A549 (cell line): Measurements from ENCODE around the gene OPA1. TPM values are rescaled to one million over a fixed set of nuclear protein-coding genes. Genes with fewer than 3 reads are reported as not detected.

ENCODE experiments used
- ATAC-seq, 2 experiments: fragments of 200-7000 bp in 1 of 2; fragments of >200 bp in 1 of 2; cut with Nextera tagmentation in 1 of 2; cut with Tn5 transposase in 1 of 2; 3 replicates each; pipeline versions ENCODE4 v1.8.0 to v1.9.1; 2018 to 2020; ENCODE audit warnings: mild to moderate bottlenecking in 1 of 2, moderate library complexity in 1 of 2
- CTCF ChIA-PET: fragments of 300-600 bp; sonication (Branson Sonifier 250); formaldehyde crosslinking; extraction: SDS; loops from one replicate; lab custom pipeline; 2021; ENCODE audit warnings: antibody characterized with exemption, inconsistent platforms; lab: Yijun Ruan, JAX
- POLR2A ChIA-PET: fragments of 350-600 bp; formaldehyde crosslinking; extraction: SDS; loops from one replicate; lab custom pipeline; 2021; ENCODE audit warnings: antibody characterized with exemption, inconsistent platforms; lab: Yijun Ruan, JAX
- DNase-seq, 2 experiments: peaks; one replicate each; pipeline versions ENCODE4 v3.0.0 to v3.0.0-alpha.2; 2011 to 2016; ENCODE audit warnings: low read depth in 1 of 2, low spot score in 1 of 2
- FAIRE-seq: peaks from 2 replicates; lab custom pipeline; 2011; peaks lifted over from hg19 to GRCh38; lab: Jason Lieb, UNC
- H3K27ac ChIP-seq, 2 experiments: fragments of >200 bp; sonication (Bioruptor Twin); formaldehyde crosslinking; 3 replicates each; pipeline ENCODE4 v1.5.1; 2016 to 2017
- H3K4me1 ChIP-seq: fragments of >200 bp; sonication (Bioruptor Twin); formaldehyde crosslinking; 3 replicates; pipeline ENCODE4 v1.6.1; 2016
- H3K4me2 ChIP-seq: fragments of >200 bp; sonication (Bioruptor Twin); formaldehyde crosslinking; 3 replicates; pipeline ENCODE4 v1.6.1; 2016
- H3K4me3 ChIP-seq: fragments of >200 bp; sonication (Bioruptor Twin); formaldehyde crosslinking; 3 replicates; pipeline ENCODE4 v1.5.1; 2016
- H3K9me3 ChIP-seq: fragments of >200 bp; sonication (Bioruptor Twin); formaldehyde crosslinking; 3 replicates; pipeline ENCODE4 v1.6.1; 2016
- ATOH8 ChIP-seq: fragments of 250-450 bp; sonication (Bioruptor Pico); IDR thresholded peaks from 2 replicates; pipeline ENCODE4 v1.5.0; 2020; ENCODE audit warnings: low read depth, mild to moderate bottlenecking, moderate library complexity
- BCL3 ChIP-seq: fragments of >200 bp; sonication (Bioruptor Twin); formaldehyde crosslinking; IDR thresholded peaks from 3 replicates; pipeline ENCODE4 v1.6.1; 2016
- CBX2 ChIP-seq: fragments of 200-600 bp; sonication (generic); IDR thresholded peaks from 2 replicates; pipeline ENCODE4 v1.6.1; 2016; ENCODE audit warnings: low read depth, mild to moderate bottlenecking, borderline replicate concordance
- ESRRA ChIP-seq: fragments of 150-350 bp; IDR thresholded peaks from 2 replicates; pipeline ENCODE4 v1.6.1; 2014; ENCODE audit warnings: mild to moderate bottlenecking, low read length, borderline replicate concordance
- JUNB ChIP-seq: fragments of >200 bp; sonication (Bioruptor Twin); formaldehyde crosslinking; IDR thresholded peaks from 2 replicates; pipeline ENCODE4 v1.6.1; 2016
- MYC ChIP-seq: IDR thresholded peaks from 2 replicates; pipeline ENCODE4 v1.6.1; 2012; ENCODE audit warnings: mild to moderate bottlenecking, inconsistent platforms, low read length, improper control_type of control experiment, borderline replicate concordance
- NFE2L2 ChIP-seq: fragments of 150-350 bp; conservative IDR thresholded peaks from 2 replicates; pipeline ENCODE4 v1.6.1; 2014; ENCODE audit warnings: low read length
- NPAS2 ChIP-seq: fragments of 250-450 bp; sonication (Bioruptor Pico); IDR thresholded peaks from 2 replicates; pipeline ENCODE4 v1.8.0; 2022; ENCODE audit warnings: mild to moderate bottlenecking, moderate library complexity, borderline replicate concordance
- NR3C1 ChIP-seq: fragments of >200 bp; sonication (Bioruptor Twin); formaldehyde crosslinking; IDR thresholded peaks from 3 replicates; pipeline ENCODE4 v1.6.1; 2017
- PBX3 ChIP-seq: IDR thresholded peaks from 2 replicates; pipeline ENCODE4 v1.6.1; 2012
- RFX5 ChIP-seq: fragments of 450-650 bp; IDR thresholded peaks from 2 replicates; pipeline ENCODE4 v1.7.1; 2014; ENCODE audit warnings: antibody characterized with exemption, mild to moderate bottlenecking, moderate library complexity
- ZNF302 ChIP-seq: fragments of 250-450 bp; sonication (Bioruptor Pico); IDR thresholded peaks from 2 replicates; pipeline ENCODE4 v1.9.0; 2021; ENCODE audit warnings: inconsistent platforms, mild to moderate bottlenecking, moderate library complexity
- ZSCAN20 ChIP-seq: fragments of 250-450 bp; sonication (Bioruptor Pico); IDR thresholded peaks from 2 replicates; pipeline ENCODE4 v1.8.0; 2022; ENCODE audit warnings: mild to moderate bottlenecking, moderate library complexity
- WGBS: methylation state at CpG from one replicate; pipeline ENCODE4 v1.1.6; 2017; ENCODE audit errors: missing lambda C conversion rate; 5-methylcytosine and 5-hydroxymethylcytosine counted together
- polyA plus RNA-seq, 4 experiments: library from polyadenylated mRNA; depleted of rRNA in 3 of 4; stranded (reverse); fragments of >200 nt; fragmentation: RNase III in 1 of 4; extraction: RNeasy Plus Mini Kit Qiagen cat#74134 plus additional on column Dnase treatment in 1 of 4; gene quantifications; 2 replicates in 3 of 4; 3 replicates in 1 of 4; pipeline ENCODE4 v1.2.3, GENCODE V29; 2011 to 2017
- TF ChIP-seq, protein P1 (sequence below): fragments of >200 bp; sonication (Bioruptor Twin); formaldehyde crosslinking; IDR thresholded peaks from 2 replicates; pipeline ENCODE4 v1.6.1; 2016
- TF ChIP-seq, protein P2 (sequence below): fragments of 450-650 bp; IDR thresholded peaks from 2 replicates; pipeline ENCODE4 v1.6.1; 2014; ENCODE audit warnings: antibody characterized with exemption

The OPA1 gene
- polyA plus RNA-seq, 2 of the 4 experiments (the other 2 are of a cell fraction): 31.7 to 54.4 TPM

- TF ChIP-seq NPAS2 (CRISPR knock-in tag) (no peak), RFX5 (no peak), MYC (no peak), CBX2 (no peak), ZNF302 (CRISPR knock-in tag) (no peak)
Measured at GRCh38 chr3:193742628-193743027, 149.6 kb downstream of the OPA1 start (continued).

- Histone ChIP-seq H3K4me1 (peaks cover 23% of the 10 kb centered on the region), H3K4me2 (peak overlapping the region; percentile 81), H3K4me3 (no peak overlapping the region), H3K9me3 (no peaks in the 10 kb centered on the region), H3K27ac (peak overlapping the region; percentile 65 to 74)
- TF ChIP-seq PBX3 (no peak), NFE2L2 (no peak), JUNB (no peak), ZSCAN20 (no peak), MYC (no peak), ATOH8 (no peak), NR3C1 (no peak), ESRRA (no peak)
- TF ChIP-seq, protein P1, sequence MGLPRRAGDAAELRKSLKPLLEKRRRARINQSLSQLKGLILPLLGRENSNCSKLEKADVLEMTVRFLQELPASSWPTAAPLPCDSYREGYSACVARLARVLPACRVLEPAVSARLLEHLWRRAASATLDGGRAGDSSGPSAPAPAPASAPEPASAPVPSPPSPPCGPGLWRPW: no peak
- CTCF ChIA-PET: no interaction called here
- ATAC-seq: peak; percentile 50 to 56; a peak in 3 of 6 replicates
- peak in 1 of 2 experiments; percentile 19 for DNase-seq
- 32% methylated on average over 8 of the region's 8 CpGs for WGBS
- FAIRE-seq: no peak
- POLR2A ChIA-PET: no interaction called here
Measured at GRCh38 chr3:193743702-193744047, 150.7 kb downstream of the OPA1 start.

DNA sequence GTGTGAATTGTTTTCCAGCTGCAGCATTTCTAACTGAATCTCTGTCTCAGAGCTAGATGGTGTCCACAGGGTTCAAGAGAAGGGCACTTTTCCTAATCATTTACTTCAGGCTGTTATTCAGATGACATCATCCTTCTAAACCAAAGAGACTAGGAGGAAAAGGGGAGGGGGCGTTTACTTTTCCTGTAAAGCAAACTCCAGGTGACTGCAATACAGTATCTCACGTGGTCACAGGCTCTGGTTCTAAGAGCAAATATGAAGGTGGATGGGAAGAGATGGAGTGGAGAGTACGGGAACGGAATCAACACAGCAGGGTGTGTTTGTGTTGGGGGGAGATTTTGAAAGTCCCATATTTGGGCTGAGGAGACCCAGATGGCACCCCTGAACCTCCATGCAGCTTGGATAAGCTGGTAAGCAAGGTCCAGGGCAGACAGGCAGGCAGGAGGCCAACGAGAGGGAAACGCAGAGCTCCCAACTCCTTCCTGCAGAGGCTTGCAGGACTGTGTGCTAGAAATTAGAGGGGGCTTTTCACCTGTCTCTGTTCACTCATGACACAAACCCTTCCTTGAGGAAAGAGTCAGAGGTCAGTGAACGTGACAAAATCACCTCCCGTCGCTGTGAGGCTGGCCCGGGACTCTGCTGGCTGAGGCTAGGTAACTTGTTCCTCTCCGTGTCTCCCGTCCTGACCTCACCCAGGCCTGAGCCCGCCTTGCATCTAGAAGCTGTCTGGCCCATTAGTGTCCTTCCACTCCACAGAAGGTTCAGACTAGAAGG, 151.2 kb downstream of the OPA1 start:
- no peak for FAIRE-seq
- Histone ChIP-seq H3K4me3 (no peak overlapping the region), H3K27ac (peak overlapping the region; percentile 65 to 74), H3K4me1 (peaks cover 23% of the 10 kb centered on the region), H3K4me2 (peak overlapping the region; percentile 81), H3K9me3 (no peaks in the 10 kb centered on the region)
- peak; percentile 75 to 78 for ATAC-seq
- TF ChIP-seq, protein P2, sequence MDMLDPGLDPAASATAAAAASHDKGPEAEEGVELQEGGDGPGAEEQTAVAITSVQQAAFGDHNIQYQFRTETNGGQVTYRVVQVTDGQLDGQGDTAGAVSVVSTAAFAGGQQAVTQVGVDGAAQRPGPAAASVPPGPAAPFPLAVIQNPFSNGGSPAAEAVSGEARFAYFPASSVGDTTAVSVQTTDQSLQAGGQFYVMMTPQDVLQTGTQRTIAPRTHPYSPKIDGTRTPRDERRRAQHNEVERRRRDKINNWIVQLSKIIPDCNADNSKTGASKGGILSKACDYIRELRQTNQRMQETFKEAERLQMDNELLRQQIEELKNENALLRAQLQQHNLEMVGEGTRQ: 0 out of 2 replicates have a peak, but pooled peaks have one; percentile 15
- no peak for TF ChIP-seq BCL3
- 74% methylated on average over 13 of the region's 13 CpGs for WGBS
- CTCF ChIA-PET: interaction anchor here (0.5 kb wide), 1 partner anchor 1842 kb away, joined by 3 read pairs; no protein-coding TSS in a partner anchor
- peak; percentile 24 to 63 for DNase-seq
- POLR2A ChIA-PET: interaction anchor here (0.9 kb wide), 1 partner anchor 37 kb away, joined by 5 read pairs; no protein-coding TSS in a partner anchor
